ENCODE data around the gene BMX.

BMX gene

GRCh38 chrX:15493118-15493962 is 7.3 kb upstream of the BMX start, which contains the start of gene PIR:
PIR (minus strand) TSS chrX:15493333; CDS start chrX:15491257, 2,076 bp downstream.
- TF ChIP-seq CTCF (IDR thresholded peaks at IDR 0.05; ENCODE audit: low read depth, low read length) = peak; percentile 27; the same call in 1 of the 2 replicates
- H3K4me3 ChIP-seq (ENCODE audit: low read depth, low read length) = peak within 1 kb of the TSS; percentile 66

DNA sequence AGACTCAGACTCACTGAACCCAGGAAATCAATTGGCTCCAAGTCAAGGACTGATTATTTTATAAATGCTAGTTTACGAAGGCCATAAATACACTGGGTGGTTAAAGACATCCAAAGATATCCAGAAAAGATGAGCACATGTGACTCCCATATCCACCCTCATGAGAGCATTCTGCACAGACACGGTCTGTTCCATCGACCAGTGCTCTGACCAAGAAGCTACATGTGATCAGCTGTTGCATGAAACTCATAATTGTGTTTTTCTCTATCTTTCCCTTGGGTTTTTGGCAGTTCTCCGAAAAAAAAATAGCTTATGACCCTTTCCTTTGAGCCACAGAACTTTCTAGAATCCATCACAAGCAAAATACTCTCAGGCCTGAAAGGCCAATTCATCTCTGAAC is 4.8 kb upstream of the BMX start:
- no peak overlapping the region for H3K4me3 ChIP-seq (ENCODE audit: low read depth, low read length)
- no peak for TF ChIP-seq CTCF (IDR thresholded peaks at IDR 0.05; ENCODE audit: low read depth, low read length)

DNA sequence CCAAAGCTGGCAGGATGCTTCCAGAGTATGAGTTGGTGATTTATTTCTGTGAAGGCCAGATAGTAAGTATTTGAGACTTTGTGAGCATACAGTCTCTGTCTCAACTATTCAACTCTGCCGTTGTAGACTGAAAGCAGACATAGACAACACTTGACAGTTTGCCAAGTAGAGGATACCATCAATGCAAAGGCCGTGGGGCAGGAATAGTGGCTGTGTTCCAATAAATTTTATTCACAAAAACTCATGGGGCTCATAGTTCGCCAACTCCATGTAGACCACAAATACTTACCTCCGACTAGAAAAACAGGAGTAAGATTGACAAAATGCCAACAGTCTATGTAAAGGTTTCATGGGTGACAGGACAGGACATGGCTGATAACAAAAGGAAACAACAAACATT is 3.8 kb upstream of the BMX start:
- H3K4me3 ChIP-seq (ENCODE audit: low read depth, low read length) = no peak overlapping the region
- no peak for TF ChIP-seq CTCF (IDR thresholded peaks at IDR 0.05; ENCODE audit: low read depth, low read length)

DNA sequence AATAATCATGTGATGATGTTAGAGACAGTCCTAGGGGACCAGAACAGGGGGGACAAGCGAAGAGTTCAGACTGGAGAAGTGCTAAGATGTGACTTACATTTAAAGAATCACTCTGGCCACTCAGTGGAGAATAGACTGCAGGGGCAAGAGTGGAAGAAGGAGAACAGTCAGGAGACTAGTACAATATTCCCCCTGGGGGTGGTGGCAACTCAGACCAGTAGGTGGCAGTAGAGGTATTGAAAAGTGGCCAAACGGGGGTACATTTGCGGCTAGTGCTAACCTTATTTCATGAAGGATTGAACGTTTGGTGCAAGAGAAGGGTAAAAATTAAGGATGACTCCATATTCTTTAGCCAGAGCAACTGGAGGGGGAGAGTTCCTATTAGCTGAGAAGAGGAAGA is 2.7 kb upstream of the BMX start:
- H3K4me3 ChIP-seq (ENCODE audit: low read depth, low read length) = no peak overlapping the region
- peak; percentile 60 for TF ChIP-seq CTCF (IDR thresholded peaks at IDR 0.05; ENCODE audit: low read depth, low read length)

GRCh38 chrX:15498741-15499140 is 1.9 kb upstream of the BMX start:
- TF ChIP-seq CTCF (IDR thresholded peaks at IDR 0.05; ENCODE audit: low read depth, low read length) = no peak

GRCh38 chrX:15499976-15500375 is 631 bp upstream of the BMX start:
- TF ChIP-seq CTCF (IDR thresholded peaks at IDR 0.05; ENCODE audit: low read depth, low read length) = no peak
- H3K4me3 ChIP-seq (ENCODE audit: low read depth, low read length) = no peak overlapping the region

More at GRCh38 chrX:15498741-15499140, 1.9 kb upstream of the BMX start:
- H3K4me3 ChIP-seq (ENCODE audit: low read depth, low read length) = no peak overlapping the region

DNA sequence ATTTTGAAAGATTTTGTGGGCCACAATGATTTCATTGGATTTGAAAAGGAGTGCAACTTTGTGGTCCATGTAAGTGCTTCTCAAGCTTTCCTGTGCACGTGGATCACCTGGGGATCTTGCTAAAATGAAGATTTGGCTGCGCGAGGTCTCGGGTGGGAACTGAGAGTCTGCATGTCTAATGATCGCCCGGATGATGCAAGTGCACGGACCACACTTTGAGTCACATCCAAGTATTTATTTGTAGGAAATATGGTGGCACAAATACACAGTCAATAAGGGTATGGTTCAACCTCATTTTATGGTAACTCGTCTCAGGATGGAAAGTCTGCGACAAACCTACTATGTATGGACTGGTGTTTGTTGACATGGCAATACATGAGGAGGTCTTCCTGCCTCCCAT is 899 bp downstream of the BMX start:
- H3K4me3 ChIP-seq (ENCODE audit: low read depth, low read length) = no peak overlapping the region
- TF ChIP-seq CTCF (IDR thresholded peaks at IDR 0.05; ENCODE audit: low read depth, low read length) = no peak
